Measurements from ENCODE around the gene TPPP3.
"Not testable (repeated sequence)": the region's sequence is repeated elsewhere in the genome, so short reads cannot be mapped to it uniquely, and the experiment has no call there.

Gene TPPP3

GRCh38 chr16:67364600-67365235 is 28.6 kb downstream of the TPPP3 start:
- H3K4me3 ChIP-seq (ENCODE audit: low read depth, low read length) = no peak overlapping the region
- no peaks in the 10 kb centered on the region for H3K36me3 ChIP-seq
- DNase-seq = no peak
- peaks cover 29% of the 10 kb centered on the region for H3K27me3 ChIP-seq
- H3K9me3 ChIP-seq = no peaks in the 10 kb centered on the region
- H3K4me1 ChIP-seq = no peaks in the 10 kb centered on the region
- TF ChIP-seq CTCF (IDR thresholded peaks at IDR 0.05; ENCODE audit: low read depth, low read length) = no peak

GRCh38 chr16:67361038-67361437 is 32.3 kb downstream of the TPPP3 start:
- Histone ChIP-seq H3K4me3 (ENCODE audit: low read depth, low read length) (no peak overlapping the region), H3K9me3 (no peaks in the 10 kb centered on the region), H3K4me1 (no peaks in the 10 kb centered on the region), H3K27me3 (peaks cover 16% of the 10 kb centered on the region), H3K36me3 (no peaks in the 10 kb centered on the region)
- no peak for TF ChIP-seq CTCF (IDR thresholded peaks at IDR 0.05; ENCODE audit: low read depth, low read length)
- no peak for DNase-seq

GRCh38 chr16:67359540-67360269 is 33.6 kb downstream of the TPPP3 start:
- not testable (repeated sequence) for H3K4me3 ChIP-seq (ENCODE audit: low read depth, low read length); DNase-seq; H3K4me1 ChIP-seq; H3K36me3 ChIP-seq; H3K9me3 ChIP-seq; H3K27me3 ChIP-seq

- Histone ChIP-seq H3K27me3 (no peaks in the 10 kb centered on the region), H3K4me3 (ENCODE audit: low read depth, low read length) (no peak overlapping the region), H3K9me3 (no peaks in the 10 kb centered on the region), H3K36me3 (no peaks in the 10 kb centered on the region), H3K4me1 (no peaks in the 10 kb centered on the region)
- no peak for TF ChIP-seq CTCF (IDR thresholded peaks at IDR 0.05; ENCODE audit: low read depth, low read length)
- DNase-seq = no peak
These were observed 35.7 kb downstream of the TPPP3 start for GRCh38 chr16:67357561-67357960.

- H3K4me1 ChIP-seq = no peaks in the 10 kb centered on the region
- no peaks in the 10 kb centered on the region for H3K9me3 ChIP-seq
- H3K4me3 ChIP-seq (ENCODE audit: low read depth, low read length) = no peak overlapping the region
- H3K36me3 ChIP-seq = no peaks in the 10 kb centered on the region
- TF ChIP-seq CTCF (IDR thresholded peaks at IDR 0.05; ENCODE audit: low read depth, low read length) = no peak
- no peaks in the 10 kb centered on the region for H3K27me3 ChIP-seq
- no peak for DNase-seq
These were observed 36.9 kb downstream of the TPPP3 start for GRCh38 chr16:67356396-67356795.

- H3K4me3 ChIP-seq (ENCODE audit: low read depth, low read length); H3K36me3 ChIP-seq; H3K27me3 ChIP-seq; DNase-seq; H3K4me1 ChIP-seq; H3K9me3 ChIP-seq: not testable (repeated sequence)
These were observed 40.8 kb downstream of the TPPP3 start for GRCh38 chr16:67352463-67352862.

GRCh38 chr16:67350324-67350723 is 43.0 kb downstream of the TPPP3 start:
- no peak for DNase-seq
- Histone ChIP-seq H3K4me3 (ENCODE audit: low read depth, low read length) (no peak overlapping the region), H3K4me1 (no peaks in the 10 kb centered on the region), H3K36me3 (no peaks in the 10 kb centered on the region), H3K9me3 (no peaks in the 10 kb centered on the region), H3K27me3 (no peaks in the 10 kb centered on the region)
- TF ChIP-seq CTCF (IDR thresholded peaks at IDR 0.05; ENCODE audit: low read depth, low read length) = no peak
